EH (cell line): Measurements from ENCODE around the gene IREB2.

Source experiments
- DNase-seq: peaks from one replicate; pipeline ENCODE4 v3.0.0-alpha.2; 2015; ENCODE audit warnings: low read depth

Gene IREB2

DNA sequence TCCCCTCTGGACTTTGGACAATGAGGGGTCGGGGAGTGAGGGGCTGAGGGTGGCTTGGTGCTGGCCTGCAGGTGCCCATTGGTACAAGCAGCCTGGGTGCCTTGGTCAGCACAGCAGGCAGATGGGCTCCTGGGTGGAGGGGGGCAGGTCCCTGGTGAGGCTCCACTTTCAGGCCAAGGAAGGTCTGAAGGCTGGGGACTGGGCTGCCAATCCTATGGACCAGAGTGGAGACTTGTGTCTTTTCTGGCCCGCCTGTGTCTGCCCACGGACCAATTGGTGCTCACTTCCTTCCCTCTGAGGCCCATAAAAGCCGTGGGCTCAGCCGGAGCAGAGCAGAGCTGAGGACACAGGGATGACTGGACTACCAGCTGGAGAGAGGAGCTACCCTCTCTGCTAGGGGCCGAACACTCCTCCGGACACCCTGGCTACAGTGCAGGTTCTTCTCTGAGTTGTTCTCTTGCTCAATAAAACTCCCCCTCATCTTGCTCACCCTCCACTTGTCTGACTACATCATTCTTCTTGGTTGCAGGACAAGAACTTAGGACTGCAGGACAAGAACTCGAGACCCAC lies 31.9 kb upstream of the IREB2 start:
- no peak for DNase-seq

DNA sequence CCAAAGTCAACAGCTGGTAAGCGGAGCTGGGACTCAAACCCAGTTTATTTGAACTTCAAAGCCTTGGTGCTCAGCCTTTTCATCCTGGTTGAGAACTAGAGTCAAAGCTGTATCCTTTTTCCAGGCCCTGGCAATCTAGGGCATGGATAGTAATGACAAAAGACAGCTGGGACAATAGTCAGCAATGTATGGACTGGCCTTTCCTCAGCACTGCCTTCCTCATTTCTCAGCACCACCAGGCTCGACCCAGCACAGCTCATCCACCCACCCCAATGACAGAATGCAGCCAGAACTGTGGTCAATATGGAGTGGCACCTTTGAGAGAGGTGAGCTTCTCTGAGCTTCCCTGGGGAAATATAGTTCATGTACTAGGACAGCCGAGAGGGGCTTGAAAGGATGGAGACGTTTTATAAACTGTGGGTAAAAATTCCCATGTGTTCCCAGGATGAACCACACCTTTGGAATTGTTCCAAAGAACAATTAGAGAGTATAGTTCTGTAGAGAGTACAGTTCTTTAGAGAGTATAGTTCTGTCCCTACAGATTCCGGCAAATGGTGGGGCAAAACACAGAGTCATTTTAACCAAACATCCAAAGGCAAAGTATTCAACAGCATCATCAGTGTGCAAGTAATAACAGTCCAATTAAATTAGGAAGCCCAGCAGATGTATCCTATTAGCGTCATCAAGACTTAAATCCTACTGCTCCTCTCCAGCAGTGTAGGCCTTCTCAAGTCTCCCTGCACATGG lies 30.2 kb upstream of the IREB2 start:
- no peak for DNase-seq

DNA sequence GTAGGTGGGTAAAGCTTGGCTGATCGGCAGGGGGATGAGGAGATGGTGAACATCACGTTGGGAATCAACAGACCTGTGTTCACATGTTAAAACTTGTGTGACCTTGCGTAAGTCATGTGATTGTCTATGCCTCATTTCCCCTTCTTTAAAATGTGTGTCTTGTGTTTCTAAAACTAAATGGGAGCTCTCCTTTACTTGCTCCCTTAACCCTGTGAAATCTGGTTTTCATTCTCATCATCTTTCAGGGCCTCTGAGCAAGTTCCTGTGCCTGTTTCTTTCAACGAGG lies 29.7 kb upstream of the IREB2 start:
- no peak for DNase-seq

DNA sequence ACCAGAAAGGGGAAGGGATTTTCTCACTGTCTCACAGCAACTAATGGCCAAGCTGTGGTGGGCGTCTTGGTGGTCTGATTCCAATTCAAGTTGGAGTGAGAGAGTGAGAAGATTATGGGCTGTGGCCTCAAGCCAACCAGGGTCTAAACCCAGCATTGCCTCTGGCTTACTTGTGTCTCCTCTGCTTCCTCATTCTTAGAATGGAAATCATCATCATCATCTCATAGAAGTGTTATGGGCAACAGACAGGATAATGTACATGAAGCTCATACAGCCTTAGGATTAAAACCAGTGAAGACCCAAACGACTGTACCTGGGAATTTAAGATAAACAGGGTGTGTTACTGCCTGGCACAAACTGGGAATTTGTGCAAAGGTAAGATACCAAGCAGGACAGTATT lies 29.1 kb upstream of the IREB2 start:
- DNase-seq: peak; percentile 33

DNA sequence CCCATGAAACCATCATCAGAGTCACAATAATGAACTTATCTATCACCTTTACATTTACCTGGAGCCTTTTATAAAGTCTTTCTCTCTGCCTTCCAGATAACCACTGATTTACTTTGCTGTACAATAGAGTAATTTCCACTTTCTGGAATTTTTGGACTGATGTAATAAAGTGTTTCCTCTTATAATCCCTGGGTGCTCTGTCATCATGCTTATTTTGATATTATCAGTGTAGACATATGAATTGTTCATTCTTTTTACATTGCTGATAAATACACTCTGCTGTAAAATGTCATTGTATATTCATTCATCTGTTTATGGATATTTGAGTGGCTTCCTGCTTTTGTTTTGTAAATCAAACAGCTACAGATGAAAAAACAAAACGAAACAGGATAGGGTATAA lies 27.0 kb upstream of the IREB2 start:
- DNase-seq: no peak

DNA sequence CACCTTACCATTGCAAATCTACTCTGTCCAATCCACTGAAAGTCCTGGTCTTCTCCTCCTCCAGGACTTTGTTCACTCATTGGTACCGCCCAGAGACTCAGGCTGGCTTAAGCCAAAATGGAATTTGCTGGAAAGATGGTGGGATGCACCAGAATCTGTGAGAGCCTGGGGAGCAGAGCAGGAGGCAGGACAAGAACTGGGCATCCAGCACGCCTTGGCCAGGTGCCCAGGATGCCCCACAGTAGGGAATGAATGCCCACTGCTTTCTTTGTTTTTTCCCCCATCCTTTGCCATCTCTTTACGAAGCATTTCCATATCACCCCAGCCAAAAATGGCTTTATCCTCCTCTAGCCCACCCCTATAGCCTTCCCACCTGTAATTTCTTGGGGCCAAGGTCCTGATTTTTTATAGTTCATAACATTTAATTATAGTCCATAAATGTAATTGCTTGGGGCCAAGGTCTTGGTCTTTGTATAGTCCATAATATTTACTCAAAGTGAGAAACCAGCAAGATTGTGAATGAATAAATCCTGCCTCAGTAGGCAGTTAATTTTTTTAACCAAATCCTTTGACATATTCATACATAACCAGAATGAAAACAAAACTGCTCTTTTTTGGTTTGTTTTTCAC lies 23.3 kb upstream of the IREB2 start:
- no peak for DNase-seq

DNA sequence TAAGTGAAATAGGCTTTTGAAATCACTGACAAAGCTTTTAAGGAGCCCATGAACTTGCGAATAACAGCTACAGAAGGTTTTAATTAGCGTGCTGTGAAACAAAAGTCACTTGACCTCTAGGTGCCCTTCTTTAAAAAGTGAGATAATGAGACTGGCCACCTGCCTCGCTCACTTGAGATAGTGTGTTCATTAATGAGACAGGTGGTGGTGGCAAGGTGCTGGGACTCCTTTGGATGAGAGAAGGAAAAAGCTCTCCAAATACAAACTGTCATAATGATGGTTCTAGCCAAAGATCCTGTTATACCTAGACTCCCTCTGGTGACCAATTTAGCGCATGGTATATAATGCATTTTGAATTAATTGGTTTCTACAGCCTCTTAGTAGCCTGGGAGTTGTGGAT lies 22.7 kb upstream of the IREB2 start:
- peak; percentile 47 for DNase-seq

DNA sequence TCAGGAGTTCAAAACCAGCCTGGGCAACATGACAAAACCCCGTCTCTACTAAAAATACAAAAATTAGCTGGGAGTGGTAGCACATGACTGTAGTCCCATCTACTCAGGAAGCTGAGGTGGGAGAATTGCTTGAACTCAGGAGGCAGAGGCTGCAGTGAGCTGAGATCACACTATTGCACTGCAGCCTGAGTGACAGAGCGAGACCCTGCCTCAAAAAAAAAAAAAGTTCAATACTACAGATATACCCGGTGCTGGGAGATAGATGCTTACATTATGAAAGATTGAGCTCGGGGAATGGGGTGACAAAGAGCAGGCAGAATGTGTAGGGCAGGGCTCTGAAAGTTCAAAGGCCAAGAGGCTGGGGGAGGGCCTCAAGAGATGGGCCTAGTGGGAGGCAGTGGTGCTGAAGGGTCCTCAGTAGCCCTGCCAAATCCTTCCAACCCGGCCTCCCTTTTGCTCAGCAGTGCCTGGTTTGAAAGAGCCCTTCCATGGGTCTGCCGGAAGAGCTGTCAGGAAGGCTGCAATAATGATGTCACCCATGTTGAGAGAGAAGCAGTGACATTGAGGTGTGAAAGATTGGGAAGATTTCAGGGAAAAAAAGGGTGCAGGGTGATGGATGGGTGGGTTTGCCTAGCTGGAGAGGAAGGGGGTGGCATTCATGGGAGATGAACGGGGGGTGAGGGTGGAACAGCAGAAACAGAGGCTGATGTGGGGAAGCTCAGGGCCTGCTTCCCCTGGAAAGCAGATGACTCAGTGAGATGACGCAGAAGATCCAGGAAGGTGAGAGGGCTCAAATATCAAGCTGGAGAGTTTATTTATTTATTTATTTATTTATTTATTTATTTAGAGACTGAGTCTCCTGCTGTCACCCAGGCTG lies 20.0 kb upstream of the IREB2 start:
- peak; percentile 17 for DNase-seq

DNA sequence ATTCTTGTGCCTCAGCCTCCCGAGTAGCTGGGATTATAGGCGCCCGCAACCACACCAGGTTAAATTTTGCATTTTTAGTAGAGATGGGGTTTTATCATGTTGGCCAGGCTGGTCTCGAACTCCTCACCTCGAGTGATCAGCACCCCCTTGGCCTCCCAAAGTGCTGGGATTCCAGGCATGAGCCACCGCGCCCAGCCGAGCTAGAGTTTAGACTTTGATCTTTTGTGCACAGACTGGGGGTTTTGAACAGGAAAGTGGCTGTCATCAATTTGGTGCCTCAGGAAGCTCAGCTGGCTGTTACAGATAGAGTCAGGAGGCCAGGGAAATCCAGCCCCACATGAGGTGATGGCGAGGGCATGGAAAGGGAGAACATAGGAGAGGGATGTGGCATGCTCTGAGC lies 19.3 kb upstream of the IREB2 start:
- no peak for DNase-seq

DNA sequence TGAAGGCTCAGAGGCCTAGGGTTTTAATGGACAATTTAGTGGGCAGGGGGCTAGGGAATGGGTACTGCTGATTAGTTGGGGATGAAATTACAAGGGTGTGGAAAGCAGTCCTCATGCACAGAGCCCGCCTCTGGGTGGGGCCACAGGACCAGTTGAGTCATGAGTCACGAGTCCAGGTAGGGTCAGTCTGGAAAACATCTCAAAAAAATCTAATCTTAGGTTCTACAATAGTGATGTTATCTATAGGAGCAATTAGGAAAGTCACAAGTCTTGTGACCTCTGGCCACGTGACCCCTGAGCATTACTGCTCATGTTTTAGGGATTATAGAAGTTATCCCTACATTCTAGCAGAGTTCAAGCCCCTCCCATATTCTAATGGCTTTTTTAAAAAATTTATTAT lies 18.6 kb upstream of the IREB2 start:
- DNase-seq: no peak

DNA sequence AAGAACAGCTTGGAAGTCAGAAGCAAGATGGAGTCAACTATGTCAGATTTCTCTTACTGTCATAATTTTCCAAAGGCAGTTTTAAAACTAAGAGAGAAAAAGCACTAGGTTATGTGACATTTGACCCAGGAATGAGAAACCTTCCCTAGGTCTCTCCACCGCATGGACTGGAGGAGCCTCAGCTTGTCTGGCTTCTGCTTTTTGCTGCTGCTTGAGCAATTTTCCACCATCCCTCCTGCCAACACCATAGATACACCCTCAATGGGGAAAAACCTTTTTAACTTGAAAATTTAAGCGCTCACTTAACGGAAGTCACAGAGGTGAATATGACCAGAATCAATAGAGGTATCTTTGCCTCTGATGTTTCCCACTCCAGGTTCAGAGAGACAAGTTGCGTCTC lies 17.8 kb upstream of the IREB2 start:
- no peak for DNase-seq

DNA sequence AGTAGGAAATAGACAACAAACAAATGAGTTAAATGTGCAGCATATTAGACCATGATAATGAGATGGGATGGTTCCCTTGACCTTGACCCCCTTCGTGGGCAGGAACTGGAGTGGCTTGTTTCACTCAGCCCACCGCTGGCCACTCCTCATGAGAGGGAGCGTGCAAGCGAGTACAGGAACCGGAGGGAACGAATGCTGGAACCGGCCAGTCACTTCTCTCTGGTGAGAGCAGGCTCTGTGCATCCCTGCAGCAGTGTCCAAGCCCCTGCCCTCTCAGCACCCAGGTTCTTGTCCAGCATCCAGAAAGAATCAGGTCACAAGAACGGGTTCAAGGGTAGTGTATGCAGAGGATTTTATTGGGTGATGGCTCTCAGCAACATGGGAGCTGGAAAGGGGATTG lies 17.2 kb upstream of the IREB2 start:
- no peak for DNase-seq

DNA sequence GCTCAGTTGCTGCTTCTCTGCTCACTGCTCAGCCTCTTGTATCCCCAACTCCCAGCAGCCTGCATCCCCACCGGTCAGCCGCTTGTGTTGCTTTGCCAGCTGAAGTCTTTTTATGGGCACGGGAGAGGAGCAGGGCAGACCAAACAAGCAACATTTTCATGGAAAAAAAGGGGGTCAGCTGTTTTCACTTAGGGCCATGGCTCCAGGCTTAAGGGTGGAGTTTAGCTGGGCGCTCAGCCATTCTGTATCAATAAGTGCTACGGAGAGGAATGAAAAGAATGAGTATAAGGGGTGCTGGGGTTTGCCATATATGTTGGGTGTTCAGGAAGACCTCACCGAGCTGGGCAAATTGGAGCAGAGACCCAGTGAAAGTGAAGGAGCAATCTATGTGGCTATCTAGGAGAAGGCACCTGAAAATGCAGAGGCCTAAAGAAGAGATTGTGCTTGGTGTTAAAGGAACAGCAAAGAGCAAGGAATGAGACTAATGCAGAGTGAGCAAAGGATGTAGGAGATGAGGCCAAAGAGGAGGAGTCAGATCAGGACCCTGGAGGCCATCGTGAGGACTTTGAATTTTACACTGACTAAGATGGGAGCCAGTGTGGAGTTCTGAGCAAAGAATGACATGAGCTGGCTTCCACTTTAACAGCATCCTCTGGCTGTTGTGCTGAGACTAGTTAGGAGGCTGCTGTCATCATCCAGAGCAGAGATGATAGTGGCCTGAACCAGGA lies 16.6 kb upstream of the IREB2 start:
- DNase-seq: peak; percentile 54

DNA sequence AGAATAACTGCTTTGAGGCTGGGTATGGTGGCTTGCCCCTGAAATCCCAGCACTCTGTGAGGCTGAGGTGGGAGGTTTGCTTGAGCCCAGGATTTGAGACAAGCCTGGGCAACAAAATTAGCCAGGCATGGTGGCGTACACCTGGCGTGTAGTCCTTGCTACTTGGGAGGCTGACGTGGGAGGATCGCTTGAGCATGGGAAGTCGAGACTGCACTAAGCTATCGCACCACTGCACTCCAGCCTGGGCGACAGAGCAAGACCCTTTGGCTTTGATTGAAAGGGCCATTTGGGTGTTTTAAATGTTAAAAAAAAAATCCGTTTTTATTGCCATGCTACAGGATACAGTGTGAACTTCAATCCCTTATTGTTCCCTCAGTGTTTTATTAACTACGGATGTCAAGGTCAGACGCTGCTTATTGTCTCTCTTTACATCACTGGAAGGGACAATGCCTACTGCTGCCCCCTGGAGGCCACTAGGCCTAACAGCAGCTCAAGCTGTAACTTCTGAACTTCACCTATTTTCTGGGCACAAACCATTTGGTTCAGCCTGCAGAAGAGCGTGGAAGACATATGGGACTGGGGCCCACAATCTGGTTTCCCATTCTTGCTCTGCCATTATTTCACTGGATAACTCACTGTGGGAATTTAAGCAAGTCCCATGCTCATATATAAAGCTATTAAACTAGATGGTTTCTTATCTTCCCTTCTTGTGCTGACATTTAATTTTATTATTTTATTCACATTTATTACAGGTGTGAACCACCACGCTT lies 15.3 kb upstream of the IREB2 start:
- DNase-seq: peak; percentile 68

DNA sequence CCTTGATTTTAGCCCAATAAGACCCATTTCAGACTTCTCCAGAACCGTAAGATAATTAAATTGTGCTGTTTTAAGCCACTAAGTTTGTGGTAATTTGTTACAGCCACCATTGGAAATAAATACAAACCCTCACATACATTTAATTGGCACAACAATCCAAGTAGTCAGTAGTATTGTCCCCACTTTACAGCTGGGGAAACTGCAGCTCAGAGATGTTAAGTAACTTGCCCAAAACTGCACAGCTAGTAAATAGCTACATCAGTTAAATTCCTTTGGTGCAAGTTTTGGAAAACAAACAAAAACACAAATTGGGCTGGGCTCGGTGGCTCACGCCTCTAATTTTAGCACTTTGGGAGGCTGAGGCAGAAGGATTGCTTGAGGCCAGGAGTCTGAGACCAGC lies 13.3 kb upstream of the IREB2 start:
- DNase-seq: no peak

DNA sequence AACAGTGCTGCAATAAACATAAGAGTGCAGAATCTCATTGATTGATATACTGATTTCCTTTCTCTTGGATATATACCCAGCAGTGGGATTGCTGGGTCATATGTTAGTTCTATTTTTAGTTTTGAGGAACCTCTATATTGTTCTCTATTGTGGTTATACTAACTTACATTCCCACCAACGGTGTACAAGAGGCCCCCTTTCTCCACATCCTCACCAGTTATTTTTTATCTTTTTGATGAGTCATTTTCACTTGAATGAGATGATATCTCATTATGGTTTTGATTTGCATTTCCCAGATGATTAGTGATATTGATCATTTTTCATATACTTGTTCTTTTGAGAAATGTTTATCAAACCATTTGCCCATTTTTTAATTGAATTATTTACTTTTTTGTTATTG lies 12.4 kb upstream of the IREB2 start:
- DNase-seq: no peak

DNA sequence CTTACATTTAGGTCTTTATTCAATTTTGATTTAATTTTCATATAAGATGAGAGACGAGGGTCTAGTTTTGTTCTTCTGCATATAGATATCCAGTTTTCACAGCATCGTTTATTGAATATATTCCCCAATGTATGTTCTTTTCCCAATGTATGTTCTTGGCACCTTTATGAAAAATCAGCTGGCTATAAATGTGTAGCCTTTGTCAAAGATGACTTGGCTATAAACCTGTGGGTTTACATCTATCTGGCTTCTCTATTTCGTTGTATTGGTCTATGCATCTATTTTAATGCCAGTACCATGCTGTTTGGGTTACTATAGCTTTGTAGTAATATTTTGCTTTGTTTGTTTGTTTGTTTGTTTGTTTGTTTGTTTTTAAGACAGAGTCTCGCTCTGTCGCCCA lies 11.7 kb upstream of the IREB2 start:
- DNase-seq: no peak

DNA sequence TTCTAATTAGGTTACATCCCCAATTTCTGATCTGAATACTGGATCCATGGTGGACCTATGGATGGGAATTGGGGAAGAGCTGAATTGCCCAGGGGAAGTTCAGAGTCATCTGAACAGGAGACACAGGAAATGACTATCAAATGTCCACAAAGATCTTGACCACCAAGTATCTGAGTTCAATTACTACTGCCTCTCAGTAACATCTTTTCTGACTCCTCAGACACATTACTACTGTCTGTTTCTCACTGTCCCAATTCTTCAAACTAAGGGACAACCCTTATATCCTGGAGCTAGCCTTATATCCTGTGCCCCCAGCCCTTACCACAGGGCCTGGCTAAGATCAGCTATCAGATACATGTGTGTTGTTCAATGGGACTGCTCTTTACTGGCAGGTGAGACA lies 10.1 kb upstream of the IREB2 start:
- no peak for DNase-seq

DNA sequence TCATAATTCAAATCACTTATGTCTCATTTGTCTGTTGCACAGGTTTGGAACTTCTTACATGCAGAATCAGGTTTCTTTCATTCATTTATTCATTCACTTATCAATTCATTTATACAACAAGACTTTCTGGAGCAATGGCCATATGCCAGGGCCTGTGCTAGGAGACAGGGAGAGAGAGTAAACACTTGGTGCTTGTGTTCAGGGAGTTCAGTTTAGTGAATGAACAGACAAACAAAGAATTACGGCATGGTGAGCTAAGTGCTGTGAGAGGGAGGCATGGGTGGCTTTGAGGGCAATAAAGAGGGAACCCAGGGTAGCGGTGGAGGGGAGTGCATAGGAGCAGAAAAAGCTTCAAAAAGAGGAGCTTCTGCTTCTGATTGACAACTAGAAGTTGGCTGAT lies 8.5 kb upstream of the IREB2 start:
- DNase-seq: no peak

DNA sequence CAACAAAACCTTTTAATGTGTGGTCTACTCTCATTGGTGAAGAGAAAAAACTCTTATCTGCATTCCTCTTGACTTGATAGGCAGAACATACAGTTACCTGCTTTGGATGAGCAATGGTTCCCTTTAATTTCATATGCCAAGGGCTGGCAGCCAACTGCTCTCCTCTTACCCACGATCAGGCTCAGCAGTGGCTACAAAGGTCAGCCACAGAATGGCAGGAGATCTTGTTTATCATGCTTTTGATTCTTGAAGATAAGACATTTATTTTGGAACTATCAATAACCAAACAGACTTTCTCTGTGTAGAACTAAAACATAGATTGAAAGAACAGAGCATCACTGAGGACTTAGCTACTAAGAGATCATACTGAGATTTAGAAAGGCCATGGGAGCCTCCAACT lies 6.1 kb upstream of the IREB2 start:
- no peak for DNase-seq

DNA sequence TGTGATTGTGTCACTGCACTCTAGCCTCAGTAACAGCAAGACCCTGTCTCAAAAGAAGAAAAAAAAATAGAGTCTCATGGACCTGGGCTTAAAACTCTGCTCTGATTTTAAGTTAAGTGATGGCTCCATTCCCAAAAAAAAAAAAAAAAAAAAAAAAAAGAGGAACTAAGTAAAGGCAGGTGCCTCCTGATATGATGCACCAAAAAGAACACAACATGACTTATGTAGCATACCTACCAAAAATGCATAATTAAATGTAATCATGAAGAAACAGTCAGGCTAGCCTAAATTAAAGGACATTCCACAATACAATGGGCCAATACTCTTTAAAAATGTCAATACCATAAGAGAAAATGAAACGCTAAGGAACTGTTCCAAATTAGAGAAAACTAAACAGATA lies 5.4 kb upstream of the IREB2 start:
- no peak for DNase-seq

DNA sequence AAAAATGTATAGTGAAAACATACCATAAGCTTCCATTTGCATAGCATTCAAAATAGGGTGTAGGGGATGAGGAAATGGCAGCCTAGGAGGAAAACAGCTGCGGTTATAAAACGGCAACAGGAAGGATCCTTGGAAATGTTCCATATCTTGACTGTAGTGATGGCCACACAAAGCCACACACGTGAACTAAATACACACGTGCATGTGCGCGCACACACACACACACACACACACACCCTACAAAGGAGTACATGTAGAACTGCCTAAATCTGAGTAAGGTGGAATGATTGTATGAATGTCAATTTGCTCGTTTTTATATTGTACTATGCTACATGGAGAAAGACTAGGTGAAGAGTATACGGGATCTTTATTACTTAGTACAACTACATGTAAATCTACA lies 3.9 kb upstream of the IREB2 start:
- DNase-seq: no peak
